CD4-positive, CD25-positive, alpha-beta regulatory T cell (primary cell): ENCODE measurements around the gene QKI. TPM values are rescaled to one million over a fixed set of nuclear protein-coding genes. Genes with fewer than 3 reads are reported as not detected.

Experiments
- ATAC-seq, 2 donors: fragments of 150-1000 bp; cut with Tn5 transposase; one replicate each; pipeline ENCODE4 v1.10.0; 2021; ENCODE audit warnings: low read depth in 2 of 2, moderate number of reproducible peaks in 2 of 2, moderate library complexity in 1 of 2
- DNase-seq, 3 donors: peaks; one replicate each; pipeline versions ENCODE4 v3.0.0 to v3.0.0-alpha.2; 2012 to 2022; ENCODE audit warnings: mixed read lengths in 1 of 3
- H3K27ac ChIP-seq: one replicate; pipeline ENCODE4 v1.7.0; 2013; ENCODE audit warnings: mild to moderate bottlenecking, low read length; ENCODE audit not compliant: insufficient read depth, poor library complexity, severe bottlenecking
- H3K27me3 ChIP-seq: one replicate; pipeline ENCODE4 v1.7.0; 2013; ENCODE audit warnings: low read length; ENCODE audit not compliant: control insufficient read depth, insufficient read depth
- H3K36me3 ChIP-seq: one replicate; pipeline ENCODE4 v1.7.0; 2013; ENCODE audit warnings: mild to moderate bottlenecking, low read length, moderate library complexity; ENCODE audit not compliant: control insufficient read depth, insufficient read depth
- H3K4me1 ChIP-seq: 2 replicates; pipeline ENCODE4 v1.7.0; 2013; ENCODE audit warnings: mild to moderate bottlenecking, low read length; ENCODE audit not compliant: insufficient read depth, control insufficient read depth, poor library complexity, severe bottlenecking
- H3K4me3 ChIP-seq: one replicate; pipeline ENCODE4 v1.7.0; 2013; ENCODE audit warnings: low read depth, mild to moderate bottlenecking, low read length, moderate library complexity
- H3K9me3 ChIP-seq, 2 experiments: 1 replicate in 1 of 2; 2 replicates in 1 of 2; pipeline ENCODE4 v1.7.0; 2013; ENCODE audit warnings: low read length in 2 of 2, mild to moderate bottlenecking in 1 of 2, moderate library complexity in 1 of 2; ENCODE audit not compliant: control insufficient read depth in 2 of 2
- H3K27ac Mint-ChIP-seq, 3 donors: one replicate each; pipeline ENCODE4 v1.8.0; 2020 to 2022; ENCODE audit warnings: mild to moderate bottlenecking in 3 of 3, mixed read lengths in 3 of 3, moderate library complexity in 2 of 3
- H3K27me3 Mint-ChIP-seq: one replicate; pipeline ENCODE4 v1.8.0; 2022; ENCODE audit warnings: mild to moderate bottlenecking, mixed read lengths
- H3K36me3 Mint-ChIP-seq: one replicate; pipeline ENCODE4 v1.8.0; 2020; ENCODE audit warnings: mixed read lengths
- H3K4me1 Mint-ChIP-seq, 4 donors: one replicate each; pipeline ENCODE4 v1.8.0; 2020 to 2022; ENCODE audit warnings: mixed read lengths in 4 of 4, mild to moderate bottlenecking in 1 of 4
- H3K4me3 Mint-ChIP-seq, 4 donors: one replicate each; pipeline ENCODE4 v1.8.0; 2020 to 2022; ENCODE audit warnings: mild to moderate bottlenecking in 4 of 4, mixed read lengths in 4 of 4, moderate library complexity in 3 of 4
- H3K9me3 Mint-ChIP-seq, 7 donors: one replicate each; pipeline ENCODE4 v1.8.0; 2020 to 2022; ENCODE audit warnings: mixed read lengths in 7 of 7, mild to moderate bottlenecking in 3 of 7, moderate library complexity in 2 of 7
- polyA plus RNA-seq, 4 donors: library from polyadenylated mRNA; unstranded; fragments of 300-500 nt; fragmentation: Illumina TruSeq; gene quantifications; one replicate each; pipeline ENCODE4 v1.2.3, GENCODE V29; 2021
- total RNA-seq: library from RNA; stranded (reverse); gene quantifications from one replicate; pipeline ENCODE4 v1.2.3, GENCODE V29; 2022

The QKI gene
- total and polyA plus RNA-seq, 5 donors from 2014 or later = 10.0 to 89.7 (median 17.2) TPM

DNA sequence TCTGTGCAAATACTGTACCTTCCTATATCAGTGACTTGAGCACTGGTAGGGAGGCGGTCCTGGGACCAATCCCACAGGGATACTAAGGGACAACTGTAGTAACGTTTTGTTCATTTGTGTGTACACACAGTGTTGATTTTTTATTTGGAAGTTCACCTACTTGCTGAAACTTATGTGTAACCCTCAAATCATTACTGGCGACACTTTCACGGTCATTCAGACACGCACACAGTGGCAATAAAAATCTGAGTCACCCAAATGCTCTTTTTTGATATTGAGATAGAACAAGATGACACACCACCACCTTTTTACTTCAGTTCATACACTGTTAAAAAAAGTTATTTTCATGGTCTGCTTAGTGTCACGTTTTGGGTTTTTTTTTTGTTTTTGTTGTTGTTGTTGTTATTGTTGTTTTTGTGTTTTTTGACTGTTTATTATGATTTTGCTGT lies 79.8 kb downstream of the QKI start:
- peaks cover 9% of the 10 kb centered on the region for H3K4me1 ChIP-seq
- no peaks in the 10 kb centered on the region for H3K27me3 Mint-ChIP-seq
- H3K4me3 Mint-ChIP-seq = no peak overlapping the region
- H3K27ac Mint-ChIP-seq = no peak overlapping the region
- H3K9me3 ChIP-seq = no peaks in the 10 kb centered on the region
- peaks cover 0 to 3% (median 0%) of the 10 kb centered on the region in 7 donors for H3K9me3 Mint-ChIP-seq
- ATAC-seq (no peak), DNase-seq (no peak)
- no peak overlapping the region for H3K27ac ChIP-seq
- H3K36me3 ChIP-seq = no peaks in the 10 kb centered on the region
- no peak overlapping the region for H3K4me3 ChIP-seq
- no peaks in the 10 kb centered on the region for H3K27me3 ChIP-seq
- peaks cover 23 to 40% (median 27%) of the 10 kb centered on the region in 4 donors for H3K4me1 Mint-ChIP-seq
- H3K36me3 Mint-ChIP-seq = peaks cover 5% of the 10 kb centered on the region

DNA sequence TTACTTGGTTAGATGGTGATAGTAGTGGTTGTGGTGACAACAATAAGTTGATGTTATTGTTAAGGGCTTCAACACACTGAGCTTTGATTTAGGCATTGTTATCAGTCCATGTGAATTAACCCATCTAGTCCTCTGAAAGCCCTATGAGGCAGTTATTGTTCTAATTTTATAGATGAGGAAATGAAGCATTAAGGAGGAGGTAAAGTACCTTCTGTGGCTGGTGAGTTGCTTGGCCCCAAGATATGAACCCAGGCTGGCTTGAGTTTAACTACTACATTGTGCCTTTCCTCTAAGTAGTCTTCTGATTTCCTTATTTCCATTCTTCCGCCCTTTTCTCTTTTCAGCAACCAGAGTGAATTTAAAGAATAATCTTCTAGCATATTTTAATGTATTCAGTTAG lies 81.7 kb downstream of the QKI start:
- H3K4me1 ChIP-seq = no peaks in the 10 kb centered on the region
- peaks cover 10 to 25% (median 19%) of the 10 kb centered on the region in 4 donors for H3K4me1 Mint-ChIP-seq
- no peaks in the 10 kb centered on the region for H3K27me3 ChIP-seq
- peaks cover 0 to 3% (median 1%) of the 10 kb centered on the region in 7 donors for H3K9me3 Mint-ChIP-seq
- DNase-seq (no peak), ATAC-seq (no peak)
- H3K27ac ChIP-seq = no peak overlapping the region
- H3K9me3 ChIP-seq = no peaks in the 10 kb centered on the region
- H3K27ac Mint-ChIP-seq = no peak overlapping the region
- no peak overlapping the region for H3K4me3 Mint-ChIP-seq
- no peaks in the 10 kb centered on the region for H3K27me3 Mint-ChIP-seq
- no peaks in the 10 kb centered on the region for H3K36me3 ChIP-seq
- H3K36me3 Mint-ChIP-seq = peaks cover 13% of the 10 kb centered on the region
- no peak overlapping the region for H3K4me3 ChIP-seq

- Histone ChIP-seq H3K4me3 (no peak overlapping the region), H3K4me1 (no peaks in the 10 kb centered on the region), H3K9me3 (peaks cover 5 to 7% of the 10 kb centered on the region in 2 experiments), H3K27me3 (no peaks in the 10 kb centered on the region), H3K27ac (no peak overlapping the region), H3K36me3 (no peaks in the 10 kb centered on the region)
- no peaks in the 10 kb centered on the region for H3K27me3 Mint-ChIP-seq
- peaks cover 2 to 12% (median 9%) of the 10 kb centered on the region in 7 donors for H3K9me3 Mint-ChIP-seq
- DNase-seq (no peak), ATAC-seq (no peak)
- no peak overlapping the region for H3K27ac Mint-ChIP-seq
- no peak overlapping the region for H3K4me3 Mint-ChIP-seq
- H3K4me1 Mint-ChIP-seq = peaks cover 11 to 35% (median 22%) of the 10 kb centered on the region in 4 donors
- H3K36me3 Mint-ChIP-seq = peaks cover 27% of the 10 kb centered on the region
These were observed 85.6 kb downstream of the QKI start for GRCh38 chr6:163500105-163500504.

- no peak overlapping the region for H3K27ac Mint-ChIP-seq
- no peak overlapping the region for H3K27ac ChIP-seq
- H3K27me3 Mint-ChIP-seq = no peaks in the 10 kb centered on the region
- no peaks in the 10 kb centered on the region for H3K27me3 ChIP-seq
- H3K4me1 Mint-ChIP-seq = peaks cover 11 to 35% (median 25%) of the 10 kb centered on the region in 4 donors
- DNase-seq (no peak), ATAC-seq (no peak)
- peaks cover 34% of the 10 kb centered on the region for H3K36me3 Mint-ChIP-seq
- H3K9me3 ChIP-seq = peaks cover 10 to 11% of the 10 kb centered on the region in 2 experiments
- no peak overlapping the region for H3K4me3 ChIP-seq
- peaks cover 3% of the 10 kb centered on the region for H3K36me3 ChIP-seq
- H3K4me3 Mint-ChIP-seq = no peak overlapping the region
- no peaks in the 10 kb centered on the region for H3K4me1 ChIP-seq
- H3K9me3 Mint-ChIP-seq = peaks cover 2 to 17% (median 10%) of the 10 kb centered on the region in 7 donors
These were observed 86.5 kb downstream of the QKI start for GRCh38 chr6:163501026-163501425.

DNA sequence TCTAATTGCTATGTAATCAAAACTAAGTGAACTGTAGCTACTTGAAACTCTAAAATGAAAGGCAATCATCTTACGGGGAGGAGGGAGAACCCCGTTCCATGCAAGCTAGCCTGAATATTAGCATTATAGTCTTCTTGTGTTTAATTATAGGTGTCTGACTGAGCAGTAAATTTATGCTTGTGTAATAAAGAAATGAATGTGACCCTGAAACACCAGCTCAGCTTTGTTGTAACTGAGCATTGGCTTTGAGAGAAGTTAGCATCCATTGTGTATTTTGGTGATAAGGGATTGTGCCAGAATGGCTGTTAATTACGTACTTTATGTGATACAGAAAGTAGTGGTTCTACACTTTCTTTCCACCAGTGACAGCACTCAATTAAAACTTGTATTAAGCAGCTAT lies 86.9 kb downstream of the QKI start:
- H3K27ac Mint-ChIP-seq = no peak overlapping the region
- H3K4me3 Mint-ChIP-seq = no peak overlapping the region
- DNase-seq (no peak), ATAC-seq (no peak)
- Histone ChIP-seq H3K36me3 (peaks cover 3% of the 10 kb centered on the region), H3K9me3 (peaks cover 11 to 13% of the 10 kb centered on the region in 2 experiments), H3K27ac (no peak overlapping the region), H3K4me3 (no peak overlapping the region), H3K4me1 (no peaks in the 10 kb centered on the region), H3K27me3 (no peaks in the 10 kb centered on the region)
- H3K27me3 Mint-ChIP-seq = no peaks in the 10 kb centered on the region
- H3K9me3 Mint-ChIP-seq = peaks cover 2 to 18% (median 10%) of the 10 kb centered on the region in 7 donors
- peaks cover 7 to 34% (median 22%) of the 10 kb centered on the region in 4 donors for H3K4me1 Mint-ChIP-seq
- H3K36me3 Mint-ChIP-seq = peaks cover 35% of the 10 kb centered on the region

- H3K36me3 Mint-ChIP-seq = peaks cover 32% of the 10 kb centered on the region
- Histone ChIP-seq H3K27ac (no peak overlapping the region), H3K27me3 (no peaks in the 10 kb centered on the region), H3K36me3 (peaks cover 3% of the 10 kb centered on the region), H3K9me3 (peaks cover 26 to 28% of the 10 kb centered on the region in 2 experiments), H3K4me1 (no peaks in the 10 kb centered on the region), H3K4me3 (no peak overlapping the region)
- peaks cover 5 to 33% (median 12%) of the 10 kb centered on the region in 7 donors for H3K9me3 Mint-ChIP-seq
- ATAC-seq = no peak
- peak overlapping the region in 1 of 4 donors; percentile 43 for H3K4me3 Mint-ChIP-seq
- peaks cover 4 to 24% (median 18%) of the 10 kb centered on the region in 4 donors for H3K4me1 Mint-ChIP-seq
- no peaks in the 10 kb centered on the region for H3K27me3 Mint-ChIP-seq
- no peak for DNase-seq
- H3K27ac Mint-ChIP-seq = no peak overlapping the region
These were observed 90.6 kb downstream of the QKI start for GRCh38 chr6:163504984-163505640.

DNA sequence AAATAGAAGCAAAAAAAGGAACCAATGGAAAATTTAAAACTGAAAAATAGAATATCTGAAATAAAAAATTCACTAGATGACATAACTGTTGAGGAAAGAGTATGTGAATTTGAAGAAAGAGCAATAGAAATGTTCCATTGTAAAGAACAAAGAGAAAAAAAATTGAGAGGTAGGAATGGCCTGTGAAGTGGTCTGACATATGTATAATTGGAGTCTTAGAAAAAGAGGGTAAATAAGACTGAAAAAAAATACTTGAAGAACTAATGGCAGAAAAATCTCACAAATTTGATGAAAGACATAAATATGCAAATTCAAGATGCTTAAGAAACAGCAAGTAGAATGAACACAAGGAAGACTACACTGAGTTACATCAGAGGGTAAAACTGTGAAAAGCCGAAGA lies 93.4 kb downstream of the QKI start:
- DNase-seq (no peak), ATAC-seq (no peak)
- Histone ChIP-seq H3K9me3 (peaks cover 26 to 28% of the 10 kb centered on the region in 2 experiments), H3K36me3 (peaks cover 3% of the 10 kb centered on the region), H3K27ac (no peak overlapping the region), H3K4me3 (no peak overlapping the region), H3K27me3 (no peaks in the 10 kb centered on the region), H3K4me1 (no peaks in the 10 kb centered on the region)
- Mint-ChIP-seq H3K36me3 (peaks cover 25% of the 10 kb centered on the region), H3K4me3 (no peak overlapping the region), H3K27ac (no peak overlapping the region), H3K27me3 (no peaks in the 10 kb centered on the region), H3K4me1 (peaks cover 4 to 15% (median 12%) of the 10 kb centered on the region in 4 donors), H3K9me3 (peaks cover 4 to 33% (median 8%) of the 10 kb centered on the region in 7 donors)

- no peak overlapping the region for H3K27ac ChIP-seq
These were observed 98.5 kb downstream of the QKI start for GRCh38 chr6:163513003-163513402.

More at GRCh38 chr6:163513003-163513402, 98.5 kb downstream of the QKI start:
- DNase-seq (no peak), ATAC-seq (no peak)
- Mint-ChIP-seq H3K4me1 (peaks cover 8 to 25% (median 18%) of the 10 kb centered on the region in 4 donors), H3K36me3 (peaks cover 6% of the 10 kb centered on the region), H3K4me3 (no peak overlapping the region), H3K27ac (no peak overlapping the region), H3K9me3 (peaks cover 0 to 4% (median 2%) of the 10 kb centered on the region in 7 donors), H3K27me3 (no peaks in the 10 kb centered on the region)
- Histone ChIP-seq H3K9me3 (peaks cover 2 to 3% of the 10 kb centered on the region in 2 experiments), H3K4me3 (no peak overlapping the region), H3K36me3 (no peaks in the 10 kb centered on the region), H3K4me1 (no peaks in the 10 kb centered on the region), H3K27me3 (no peaks in the 10 kb centered on the region)
